H9 (cell line): Measurements from ENCODE around the gene SLC7A11. TPM values are rescaled to one million over a fixed set of nuclear protein-coding genes. Genes with fewer than 3 reads are reported as not detected.

Source experiments
- DNase-seq: peaks from one replicate; pipeline ENCODE4 v3.0.0-alpha.2; 2017
- H2AFZ ChIP-seq: one replicate; pipeline ENCODE4 v1.6.1; 2013; ENCODE audit warnings: mild to moderate bottlenecking, low read length, control low read depth, moderate library complexity
- H2AK5ac ChIP-seq: 2 replicates; pipeline ENCODE4 v1.6.1; 2013; ENCODE audit warnings: low read length, control low read depth, mixed read lengths; ENCODE audit not compliant: insufficient read length
- H2BK120ac ChIP-seq: one replicate; pipeline ENCODE4 v1.6.1; 2013; ENCODE audit warnings: low read depth, mild to moderate bottlenecking, low read length, control low read depth, inconsistent platforms; ENCODE audit not compliant: poor library complexity, severe bottlenecking
- H2BK12ac ChIP-seq: 2 replicates; pipeline ENCODE4 v1.6.1; 2013; ENCODE audit warnings: low read length, control low read depth, mixed read lengths, low read depth; ENCODE audit not compliant: insufficient read length
- H2BK15ac ChIP-seq: 2 replicates; pipeline ENCODE4 v1.6.1; 2013; ENCODE audit warnings: low read depth, low read length, control low read depth
- H2BK20ac ChIP-seq: one replicate; pipeline ENCODE4 v1.6.1; 2013; ENCODE audit warnings: low read depth, mild to moderate bottlenecking, low read length, control low read depth, inconsistent platforms; ENCODE audit not compliant: poor library complexity, severe bottlenecking
- H2BK5ac ChIP-seq: 2 replicates; pipeline ENCODE4 v1.6.1; 2013; ENCODE audit warnings: low read length, control low read depth, mixed read lengths; ENCODE audit not compliant: insufficient read length
- H3K14ac ChIP-seq: 2 replicates; pipeline ENCODE4 v1.6.1; 2013; ENCODE audit warnings: low read length, control low read depth; ENCODE audit not compliant: insufficient read depth
- H3K18ac ChIP-seq: 2 replicates; pipeline ENCODE4 v1.6.1; 2013; ENCODE audit warnings: low read depth, mild to moderate bottlenecking, mixed read lengths, low read length, control low read depth; ENCODE audit not compliant: insufficient read length
- H3K23ac ChIP-seq: 2 replicates; pipeline ENCODE4 v1.6.1; 2013; ENCODE audit warnings: low read length, control low read depth, mixed read lengths, low read depth; ENCODE audit not compliant: insufficient read length
- H3K23me2 ChIP-seq: 2 replicates; pipeline ENCODE4 v1.6.1; 2013; ENCODE audit warnings: low read depth, mild to moderate bottlenecking, mixed read lengths, low read length, control low read depth; ENCODE audit not compliant: insufficient read length, poor library complexity, severe bottlenecking
- H3K27ac ChIP-seq: 2 replicates; pipeline ENCODE4 v1.5.1; 2013; ENCODE audit warnings: low read length, control low read depth, mixed read lengths, low read depth; ENCODE audit not compliant: insufficient read length
- H3K27me3 ChIP-seq: 2 replicates; pipeline ENCODE4 v1.6.1; 2013; ENCODE audit warnings: low read length, control low read depth, inconsistent platforms; ENCODE audit not compliant: insufficient read depth
- H3K4ac ChIP-seq: 2 replicates; pipeline ENCODE4 v1.6.1; 2013; ENCODE audit warnings: low read depth, mild to moderate bottlenecking, control low read depth, inconsistent platforms, low read length, moderate library complexity
- H3K4me1 ChIP-seq: 2 replicates; pipeline ENCODE4 v1.6.1; 2013; ENCODE audit warnings: low read length, control low read depth, inconsistent platforms; ENCODE audit not compliant: insufficient read depth
- H3K4me2 ChIP-seq: 2 replicates; pipeline ENCODE4 v1.6.1; 2013; ENCODE audit warnings: low read length, control low read depth, mixed read lengths; ENCODE audit not compliant: insufficient read length, insufficient read depth
- H3K56ac ChIP-seq: 2 replicates; pipeline ENCODE4 v1.6.1; 2013; ENCODE audit warnings: low read depth, mild to moderate bottlenecking, mixed read lengths, low read length, control low read depth; ENCODE audit not compliant: insufficient read length
- H3K79me1 ChIP-seq: 2 replicates; pipeline ENCODE4 v1.6.1; 2013; ENCODE audit warnings: low read depth, mild to moderate bottlenecking, moderate library complexity, low read length, control low read depth, inconsistent platforms; ENCODE audit not compliant: insufficient read depth, poor library complexity, severe bottlenecking
- H3K79me2 ChIP-seq: 2 replicates; pipeline ENCODE4 v1.6.1; 2013; ENCODE audit warnings: low read length, control low read depth, inconsistent platforms; ENCODE audit not compliant: insufficient read depth
- H3K9ac ChIP-seq: 2 replicates; pipeline ENCODE4 v1.6.1; 2013; ENCODE audit warnings: low read length, control low read depth, mixed read lengths; ENCODE audit not compliant: insufficient read length; ENCODE audit errors: extremely low read depth
- H3K9me3 ChIP-seq: one replicate; pipeline ENCODE4 v1.6.1; 2013; ENCODE audit warnings: low read depth, low read length, inconsistent platforms; ENCODE audit not compliant: control insufficient read depth
- H3T11ph ChIP-seq: one replicate; pipeline ENCODE4 v1.6.1; 2013; ENCODE audit warnings: mild to moderate bottlenecking, low read length, control low read depth, inconsistent platforms
- H4K20me1 ChIP-seq: one replicate; pipeline ENCODE4 v1.6.1; 2013; ENCODE audit not compliant: control insufficient read depth, insufficient read length, insufficient read depth
- H4K5ac ChIP-seq: 2 replicates; pipeline ENCODE4 v1.6.1; 2013; ENCODE audit warnings: low read depth, mild to moderate bottlenecking, mixed read lengths, low read length, control low read depth; ENCODE audit not compliant: insufficient read length
- H4K8ac ChIP-seq: replicated peaks from 2 replicates; pipeline ENCODE4 v1.6.1; 2013; ENCODE audit warnings: low read length, control low read depth, mixed read lengths, low read depth; ENCODE audit not compliant: insufficient read length
- H4K91ac ChIP-seq: 2 replicates; pipeline ENCODE4 v1.6.1; 2013; ENCODE audit warnings: low read depth, mild to moderate bottlenecking, moderate library complexity, mixed read lengths, low read length, control low read depth; ENCODE audit not compliant: insufficient read length
- H3K27ac Mint-ChIP-seq, 3 experiments: 2 replicates in 2 of 3; 3 replicates in 1 of 3; pipeline ENCODE4 v1.8.0; 2020 to 2021; ENCODE audit warnings: mixed read lengths in 3 of 3, mild to moderate bottlenecking in 1 of 3, moderate library complexity in 1 of 3
- H3K27me3 Mint-ChIP-seq: 2 replicates; pipeline ENCODE4 v1.8.0; 2021; ENCODE audit warnings: low read depth, mild to moderate bottlenecking, moderate library complexity, mixed read lengths
- H3K36me3 Mint-ChIP-seq, 3 experiments: 2 replicates in 2 of 3; 3 replicates in 1 of 3; pipeline ENCODE4 v1.8.0; 2020 to 2021; ENCODE audit warnings: low read depth in 3 of 3, mixed read lengths in 3 of 3; ENCODE audit not compliant: insufficient read depth in 1 of 3
- H3K4me1 Mint-ChIP-seq, 2 experiments: 2 replicates each; pipeline ENCODE4 v1.8.0; 2020; ENCODE audit warnings: mixed read lengths in 2 of 2
- H3K4me3 Mint-ChIP-seq, 2 experiments: 2 replicates in 1 of 2; 3 replicates in 1 of 2; pipeline ENCODE4 v1.8.0; 2020 to 2021; ENCODE audit warnings: mild to moderate bottlenecking in 2 of 2, mixed read lengths in 2 of 2, moderate library complexity in 1 of 2
- H3K9me3 Mint-ChIP-seq, 2 experiments: 2 replicates in 1 of 2; 3 replicates in 1 of 2; pipeline ENCODE4 v1.8.0; 2020; ENCODE audit warnings: mild to moderate bottlenecking in 2 of 2, mixed read lengths in 2 of 2, moderate library complexity in 1 of 2
- WGBS: extraction: QIAGEN DNeasy Blood & Tissue Kit; methylation state at CpG from one replicate; pipeline ENCODE4 v1.1.7; 2013; ENCODE audit warnings: missing lambda C conversion rate, low lambda C conversion rate, mixed read lengths; ENCODE audit not compliant: insufficient read length; ENCODE audit errors: extremely low coverage; 5-methylcytosine and 5-hydroxymethylcytosine counted together
- total RNA-seq: library from RNA; stranded (reverse); gene quantifications from 2 replicates; pipeline ENCODE4 v1.2.1, GENCODE V29; 2021
- TF ChIP-seq, protein P1 (sequence below): fragments of 200-600 bp; sonication (generic); conservative IDR thresholded peaks from 3 replicates; pipeline ENCODE4 v1.8.0; 2021; ENCODE audit warnings: antibody characterized with exemption, mild to moderate bottlenecking

The SLC7A11 gene
- total RNA-seq, 1 experiment from 2014 or later = 19.8 TPM

DNA sequence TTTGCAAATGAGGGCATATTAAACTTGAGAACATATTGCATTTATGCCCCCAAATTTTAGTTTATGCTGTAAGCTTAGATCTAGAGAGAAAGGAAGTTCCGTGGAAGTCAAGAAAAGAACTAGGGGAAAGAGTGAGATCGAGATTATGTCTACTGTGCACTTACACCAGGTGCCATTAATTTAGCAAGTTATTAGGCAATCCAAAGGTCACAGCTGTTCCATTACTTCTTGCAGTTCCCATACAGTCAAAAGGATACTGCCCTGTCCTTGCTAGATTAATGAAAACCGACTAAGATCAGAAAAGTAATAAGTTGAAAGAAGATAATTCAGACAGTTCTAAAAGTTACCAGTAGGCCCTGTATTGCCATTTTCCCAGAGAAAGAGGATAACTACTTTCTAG, 49.3 kb upstream of the SLC7A11 start:
- no peak overlapping the region for H2BK5ac ChIP-seq
- no peak overlapping the region for H4K91ac ChIP-seq
- H3K27ac ChIP-seq = no peak overlapping the region
- H3K23ac ChIP-seq = no peak overlapping the region
- no peak overlapping the region for H2BK15ac ChIP-seq
- H3K27me3 ChIP-seq = no peaks in the 10 kb centered on the region
- no peaks in the 10 kb centered on the region for H3K79me2 ChIP-seq
- TF ChIP-seq, protein P1, sequence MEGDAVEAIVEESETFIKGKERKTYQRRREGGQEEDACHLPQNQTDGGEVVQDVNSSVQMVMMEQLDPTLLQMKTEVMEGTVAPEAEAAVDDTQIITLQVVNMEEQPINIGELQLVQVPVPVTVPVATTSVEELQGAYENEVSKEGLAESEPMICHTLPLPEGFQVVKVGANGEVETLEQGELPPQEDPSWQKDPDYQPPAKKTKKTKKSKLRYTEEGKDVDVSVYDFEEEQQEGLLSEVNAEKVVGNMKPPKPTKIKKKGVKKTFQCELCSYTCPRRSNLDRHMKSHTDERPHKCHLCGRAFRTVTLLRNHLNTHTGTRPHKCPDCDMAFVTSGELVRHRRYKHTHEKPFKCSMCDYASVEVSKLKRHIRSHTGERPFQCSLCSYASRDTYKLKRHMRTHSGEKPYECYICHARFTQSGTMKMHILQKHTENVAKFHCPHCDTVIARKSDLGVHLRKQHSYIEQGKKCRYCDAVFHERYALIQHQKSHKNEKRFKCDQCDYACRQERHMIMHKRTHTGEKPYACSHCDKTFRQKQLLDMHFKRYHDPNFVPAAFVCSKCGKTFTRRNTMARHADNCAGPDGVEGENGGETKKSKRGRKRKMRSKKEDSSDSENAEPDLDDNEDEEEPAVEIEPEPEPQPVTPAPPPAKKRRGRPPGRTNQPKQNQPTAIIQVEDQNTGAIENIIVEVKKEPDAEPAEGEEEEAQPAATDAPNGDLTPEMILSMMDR = no peak
- H3K4ac ChIP-seq = no peak overlapping the region
- Mint-ChIP-seq H3K4me3 (no peak overlapping the region), H3K4me1 (no peaks in the 10 kb centered on the region), H3K27ac (no peak overlapping the region), H3K9me3 (no peaks in the 10 kb centered on the region), H3K27me3 (no peaks in the 10 kb centered on the region), H3K36me3 (no peaks in the 10 kb centered on the region)
- no peak overlapping the region for H2AK5ac ChIP-seq
- no peak overlapping the region for H4K5ac ChIP-seq
- H2BK12ac ChIP-seq = no peak overlapping the region
- no peak overlapping the region for H2BK120ac ChIP-seq
- no peaks in the 10 kb centered on the region for H4K20me1 ChIP-seq
- no peak overlapping the region for H3K14ac ChIP-seq
- no peak overlapping the region for H4K8ac ChIP-seq
- H3K18ac ChIP-seq = no peak overlapping the region
- no peak overlapping the region for H2AFZ ChIP-seq
- H3K23me2 ChIP-seq = no peaks in the 10 kb centered on the region
- H3T11ph ChIP-seq = no peak overlapping the region
- no peak overlapping the region for H3K9ac ChIP-seq
- H3K79me1 ChIP-seq = no peaks in the 10 kb centered on the region
- no peak for DNase-seq
- no peak overlapping the region for H3K56ac ChIP-seq
- H2BK20ac ChIP-seq = no peak overlapping the region
- H3K9me3 ChIP-seq = no peaks in the 10 kb centered on the region
- no peak overlapping the region for H3K4me2 ChIP-seq
- no CpG with 5 or more reads among the region's 3 CpGs for WGBS
- no peaks in the 10 kb centered on the region for H3K4me1 ChIP-seq
